Common myeloid progenitor, CD34-positive (primary cell): ENCODE data around the gene ARRB2.

Experiments used
- CTCF ChIA-PET: fragments of 350-600 bp; sonication (Branson Sonifier 250); formaldehyde crosslinking; loops from one replicate; lab custom pipeline; 2021; ENCODE audit warnings: antibody characterized with exemption; lab: Charles Lee
- POLR2A ChIA-PET: fragments of 350-600 bp; sonication (Branson Sonifier 250); formaldehyde crosslinking; loops from one replicate; lab custom pipeline; 2021; ENCODE audit warnings: antibody characterized with exemption; lab: Charles Lee
- DNase-seq, 3 donors: peaks; one replicate each; pipeline versions ENCODE4 v3.0.0 to v3.0.0-alpha.2; 2013
- H3K27ac ChIP-seq, 2 experiments: 1 replicate in 1 of 2; 2 replicates in 1 of 2; pipeline ENCODE4 v1.7.0; 2013; ENCODE audit warnings: inconsistent platforms in 2 of 2, low read length in 2 of 2, mild to moderate bottlenecking in 2 of 2, low read depth in 1 of 2, moderate library complexity in 1 of 2; ENCODE audit not compliant: severe bottlenecking in 2 of 2, insufficient read depth in 1 of 2, poor library complexity in 1 of 2
- H3K27me3 ChIP-seq, 5 experiments: replicated peaks in 2 of 5; 1 replicate in 3 of 5; 2 replicates in 2 of 5; pipeline versions ENCODE4 v1.6.1 to v1.7.0; 2013; ENCODE audit warnings: low read length in 4 of 5, mild to moderate bottlenecking in 2 of 5, moderate library complexity in 2 of 5, inconsistent platforms in 1 of 5; ENCODE audit not compliant: insufficient read depth in 5 of 5, control insufficient read depth in 4 of 5
- H3K36me3 ChIP-seq, 4 experiments: 1 replicate in 2 of 4; 2 replicates in 2 of 4; pipeline versions ENCODE4 v1.6.1 to v1.7.0; 2013; ENCODE audit warnings: low read length in 3 of 4, control low read depth in 1 of 4, mild to moderate bottlenecking in 1 of 4; ENCODE audit not compliant: control insufficient read depth in 4 of 4, insufficient read depth in 4 of 4
- H3K4me1 ChIP-seq, 4 experiments: 1 replicate in 3 of 4; 2 replicates in 1 of 4; pipeline versions ENCODE4 v1.6.1 to v1.7.1; 2013; ENCODE audit warnings: low read length in 3 of 4, mild to moderate bottlenecking in 3 of 4, control low read depth in 1 of 4, inconsistent platforms in 1 of 4, moderate library complexity in 1 of 4; ENCODE audit not compliant: control insufficient read depth in 4 of 4, insufficient read depth in 4 of 4; ENCODE audit errors: control extremely low read depth in 1 of 4
- H3K4me3 ChIP-seq, 7 experiments: 1 replicate in 4 of 7; 2 replicates in 3 of 7; pipeline versions ENCODE4 v1.5.1 to v1.7.0; 2013; ENCODE audit warnings: mild to moderate bottlenecking in 7 of 7, low read length in 6 of 7, moderate library complexity in 6 of 7, inconsistent platforms in 2 of 7, low read depth in 2 of 7, control low read depth in 1 of 7; ENCODE audit not compliant: insufficient read depth in 4 of 7, control insufficient read depth in 1 of 7; ENCODE audit errors: extremely low read depth in 1 of 7
- H3K9me3 ChIP-seq, 5 experiments: 1 replicate in 4 of 5; 2 replicates in 1 of 5; pipeline versions ENCODE4 v1.6.1 to v1.7.1; 2013; ENCODE audit warnings: low read length in 4 of 5, mild to moderate bottlenecking in 2 of 5, inconsistent platforms in 1 of 5, low read depth in 1 of 5, moderate library complexity in 1 of 5; ENCODE audit not compliant: control insufficient read depth in 4 of 5, insufficient read depth in 2 of 5; ENCODE audit errors: control extremely low read depth in 1 of 5
- WGBS: methylation state at CpG from one replicate; pipeline ENCODE4 v1.1.5; 2013; ENCODE audit not compliant: insufficient coverage; 5-methylcytosine and 5-hydroxymethylcytosine counted together

Gene ARRB2

DNA sequence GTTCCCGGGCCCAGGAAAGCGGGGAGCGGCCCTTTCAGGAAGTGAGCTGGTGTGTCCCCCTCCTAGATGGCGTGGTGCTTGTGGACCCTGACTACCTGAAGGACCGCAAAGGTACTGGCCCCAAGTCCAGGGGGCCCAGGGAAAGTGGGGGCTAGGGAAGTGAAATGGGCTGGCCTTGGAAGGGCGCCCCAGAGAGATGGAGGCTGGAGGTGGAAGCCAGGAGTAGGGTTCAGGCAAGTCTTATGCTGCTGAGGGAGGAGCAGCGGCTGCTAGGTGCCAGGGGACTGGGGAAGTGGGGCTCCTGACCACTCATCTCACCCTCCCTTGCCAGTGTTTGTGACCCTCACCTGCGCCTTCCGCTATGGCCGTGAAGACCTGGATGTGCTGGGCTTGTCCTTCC lies 5.6 kb downstream of the ARRB2 start:
- H3K27me3 ChIP-seq = no peaks in the 10 kb centered on the region
- DNase-seq = no peak
- peak overlapping the region in 1 of 7 experiments; percentile 21 for H3K4me3 ChIP-seq
- 98% methylated on average over 9 of the region's 10 CpGs for WGBS
- H3K4me1 ChIP-seq = peaks cover 9 to 64% (median 47%) of the 10 kb centered on the region in 4 experiments
- POLR2A ChIA-PET = no interaction called here
- CTCF ChIA-PET = interaction anchor here (0.8 to 1.6 kb wide), 2 partner anchors 10 to 74 kb away, joined by 3 to 9 read pairs; no protein-coding TSS in a partner anchor
- no peak overlapping the region for H3K27ac ChIP-seq
- H3K36me3 ChIP-seq = peaks cover 4 to 55% (median 41%) of the 10 kb centered on the region in 4 experiments
- H3K9me3 ChIP-seq = no peaks in the 10 kb centered on the region

DNA sequence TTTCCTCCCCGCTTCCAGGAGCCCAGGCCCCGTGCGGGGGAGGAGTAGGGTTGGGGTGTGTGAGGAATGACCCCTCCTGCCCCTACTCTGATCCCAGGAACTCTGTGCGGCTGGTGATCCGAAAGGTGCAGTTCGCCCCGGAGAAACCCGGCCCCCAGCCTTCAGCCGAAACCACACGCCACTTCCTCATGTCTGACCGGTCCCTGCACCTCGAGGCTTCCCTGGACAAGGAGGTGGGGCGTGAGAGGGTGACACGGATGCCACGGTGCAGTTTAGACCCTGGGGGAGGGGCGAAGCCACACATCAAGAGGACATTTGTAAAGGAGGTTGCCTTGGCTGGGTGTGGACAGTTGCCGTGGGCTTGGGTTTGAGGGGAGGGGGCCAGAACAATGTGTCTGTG lies 7.4 kb downstream of the ARRB2 start:
- H3K4me1 ChIP-seq = peaks cover 2 to 47% (median 30%) of the 10 kb centered on the region in 4 experiments

DNA sequence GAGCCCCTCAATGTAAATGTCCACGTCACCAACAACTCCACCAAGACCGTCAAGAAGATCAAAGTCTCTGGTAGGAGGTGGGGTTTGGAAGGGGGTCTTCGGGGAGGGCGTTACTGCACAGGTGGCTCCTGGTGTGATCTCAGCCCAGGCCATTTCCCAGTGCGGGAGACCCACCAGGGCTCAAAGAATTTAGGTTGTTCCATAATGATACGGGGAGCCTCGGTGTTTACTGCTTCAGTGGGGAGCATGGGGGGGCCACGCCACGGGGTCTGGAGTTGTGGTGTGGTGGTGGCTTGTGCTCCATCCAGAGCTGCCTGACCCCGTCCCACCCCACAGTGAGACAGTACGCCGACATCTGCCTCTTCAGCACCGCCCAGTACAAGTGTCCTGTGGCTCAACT lies 7.8 kb downstream of the ARRB2 start:
- H3K9me3 ChIP-seq = no peaks in the 10 kb centered on the region
- 92% methylated on average over 7 of the region's 13 CpGs for WGBS
- DNase-seq = no peak
- H3K36me3 ChIP-seq = peaks cover 4 to 63% (median 46%) of the 10 kb centered on the region in 4 experiments
- no peaks in the 10 kb centered on the region for H3K27me3 ChIP-seq
- ChIA-PET CTCF (no interaction called here), POLR2A (no interaction called here)
- H3K4me3 ChIP-seq = no peak overlapping the region
- H3K4me1 ChIP-seq = peaks cover 2 to 43% (median 28%) of the 10 kb centered on the region in 4 experiments
- H3K27ac ChIP-seq = no peak overlapping the region

More for the DNA sequence above, 7.4 kb downstream of the ARRB2 start:
- POLR2A ChIA-PET = no interaction called here
- WGBS = 97% methylated on average over 11 of the region's 17 CpGs
- Histone ChIP-seq H3K27me3 (no peaks in the 10 kb centered on the region), H3K36me3 (peaks cover 4 to 63% (median 46%) of the 10 kb centered on the region in 4 experiments), H3K27ac (no peak overlapping the region), H3K9me3 (no peaks in the 10 kb centered on the region), H3K4me3 (no peak overlapping the region)
- CTCF ChIA-PET = no interaction called here
- DNase-seq = no peak

DNA sequence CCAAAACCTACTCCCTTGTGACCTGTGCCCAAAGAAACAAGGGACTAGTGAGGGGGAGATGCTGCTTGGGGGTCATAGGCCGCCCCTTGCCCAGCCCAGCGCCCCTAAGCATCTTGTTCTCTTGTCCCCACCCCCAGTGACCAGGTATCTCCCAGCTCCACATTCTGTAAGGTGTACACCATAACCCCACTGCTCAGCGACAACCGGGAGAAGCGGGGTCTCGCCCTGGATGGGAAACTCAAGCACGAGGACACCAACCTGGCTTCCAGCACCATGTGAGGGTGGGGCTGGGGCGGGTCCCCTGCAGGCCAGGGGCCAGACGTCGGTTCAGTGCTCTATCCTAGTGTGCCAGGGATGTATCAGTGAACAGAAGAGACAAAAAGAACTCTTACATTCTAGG lies 8.7 kb downstream of the ARRB2 start:
- no peak for DNase-seq
- Histone ChIP-seq H3K9me3 (no peaks in the 10 kb centered on the region), H3K27me3 (no peaks in the 10 kb centered on the region), H3K27ac (no peak overlapping the region), H3K4me3 (no peak overlapping the region), H3K4me1 (peaks cover 0 to 35% (median 20%) of the 10 kb centered on the region in 4 experiments), H3K36me3 (peaks cover 4 to 63% (median 46%) of the 10 kb centered on the region in 4 experiments)
- WGBS = 100% methylated on average over 5 of the region's 10 CpGs
- ChIA-PET POLR2A (no interaction called here), CTCF (no interaction called here)

DNA sequence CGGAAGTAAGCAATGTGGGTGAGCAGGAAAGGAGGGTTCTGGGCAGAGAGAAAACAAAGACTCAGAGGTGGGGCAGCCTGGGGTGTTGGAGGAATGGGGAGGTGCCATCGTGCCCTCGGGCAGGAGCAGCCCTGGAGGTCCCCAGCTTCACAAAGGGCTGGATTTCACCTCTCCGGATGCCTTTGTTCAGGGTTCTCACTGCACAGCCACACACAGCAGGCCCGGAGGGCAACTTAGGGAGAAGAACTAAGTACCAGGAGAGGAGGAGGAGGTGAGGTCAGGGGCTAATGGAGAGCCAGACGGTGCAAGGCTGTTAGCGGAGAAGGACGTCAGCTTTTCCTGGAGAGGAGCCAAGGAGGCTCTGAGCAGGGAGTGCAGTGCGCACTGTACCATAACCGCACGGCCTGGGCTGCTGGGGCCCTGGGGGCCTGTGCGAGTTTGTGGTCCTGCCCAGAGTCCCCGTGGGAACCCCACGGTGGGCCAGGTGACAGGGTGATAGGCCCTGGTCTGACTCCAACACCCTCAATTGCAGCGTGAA lies 9.3 kb downstream of the ARRB2 start:
- peaks cover 4 to 63% (median 46%) of the 10 kb centered on the region in 4 experiments for H3K36me3 ChIP-seq
- ChIA-PET CTCF (no interaction called here), POLR2A (no interaction called here)
- WGBS = 95% methylated on average over 14 of the region's 15 CpGs
- H3K27me3 ChIP-seq = no peaks in the 10 kb centered on the region
- no peaks in the 10 kb centered on the region for H3K9me3 ChIP-seq
- no peak for DNase-seq
- H3K27ac ChIP-seq = no peak overlapping the region
- H3K4me3 ChIP-seq = no peak overlapping the region
- H3K4me1 ChIP-seq = peaks cover 0 to 30% (median 15%) of the 10 kb centered on the region in 4 experiments

DNA sequence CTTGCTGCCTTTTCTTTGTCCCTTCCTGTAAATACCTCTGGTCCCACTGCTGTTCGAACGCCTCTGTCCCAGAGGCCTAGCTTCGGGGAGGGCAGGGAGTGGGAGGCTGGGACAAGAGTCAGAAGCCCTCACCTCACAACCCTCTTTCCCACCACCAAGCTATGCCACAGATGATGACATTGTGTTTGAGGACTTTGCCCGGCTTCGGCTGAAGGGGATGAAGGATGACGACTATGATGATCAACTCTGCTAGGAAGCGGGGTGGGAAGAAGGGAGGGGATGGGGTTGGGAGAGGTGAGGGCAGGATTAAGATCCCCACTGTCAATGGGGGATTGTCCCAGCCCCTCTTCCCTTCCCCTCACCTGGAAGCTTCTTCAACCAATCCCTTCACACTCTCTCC lies 10.4 kb downstream of the ARRB2 start:
- no peak overlapping the region for H3K27ac ChIP-seq
- ChIA-PET CTCF (interaction anchor here (2.2 kb wide), 1 partner anchor 12 kb away, joined by 6 read pairs; no protein-coding TSS in a partner anchor), POLR2A (no interaction called here)
- peaks cover 4 to 60% (median 44%) of the 10 kb centered on the region in 4 experiments for H3K36me3 ChIP-seq
- no peaks in the 10 kb centered on the region for H3K9me3 ChIP-seq
- H3K4me3 ChIP-seq = no peak overlapping the region
- 100% methylated on average over 3 of the region's 7 CpGs for WGBS
- DNase-seq = no peak
- H3K4me1 ChIP-seq = peaks cover 0 to 20% (median 5%) of the 10 kb centered on the region in 4 experiments
- H3K27me3 ChIP-seq = no peaks in the 10 kb centered on the region
